ENCODE data around the gene P3H1. TPM values are rescaled to one million over a fixed set of nuclear protein-coding genes. Genes with fewer than 3 reads are reported as not detected.
A peak's percentile ranks its signal among the peaks of the same experiment; 100 is the strongest.

Gene P3H1
- total and polyA plus RNA-seq, 2 donors (not counting 1 experiment from before 2014, with no cell fraction given), result 42.2 to 51.3 TPM

DNA sequence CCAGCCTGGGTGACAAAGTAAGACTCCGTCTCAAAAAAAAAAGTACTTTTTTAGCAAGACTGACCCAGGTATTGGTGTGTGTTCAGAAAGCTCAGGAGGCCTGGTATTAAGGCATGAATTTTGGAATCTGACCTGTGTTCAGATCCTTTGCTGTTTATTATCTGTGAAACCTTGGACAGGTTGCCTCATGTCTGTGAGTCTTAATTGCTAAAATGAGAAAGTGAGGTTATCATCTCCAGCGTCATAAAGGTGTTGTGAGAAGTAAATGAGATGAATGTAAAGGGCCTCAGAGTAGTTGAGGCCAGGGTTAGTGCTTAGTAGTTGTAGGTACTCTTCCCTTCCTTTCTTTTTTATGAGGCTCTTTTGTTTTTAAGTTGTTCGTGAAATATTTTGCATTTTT lies 3.0 kb upstream of the P3H1 start:
- Histone ChIP-seq H4K20me1 (ENCODE audit: control insufficient read depth, insufficient read depth, low read length, poor library complexity, severe bottlenecking) (peaks cover 19% of the 10 kb centered on the region), H3K36me3 (replicated peaks in 1 of 2; ENCODE audit: control extremely low read depth in 1 of 2, control insufficient read depth in 1 of 2, extremely low read depth in 1 of 2, insufficient read depth in 2 of 2, low read length in 1 of 2) (peaks cover 3 to 15% of the 10 kb centered on the region in 2 experiments), H3K9ac (ENCODE audit: low read length) (no peak overlapping the region), H3K4me1 (ENCODE audit: control insufficient read depth in 2 of 2, insufficient read depth in 2 of 2, low read length in 2 of 2) (peaks cover 23 to 25% of the 10 kb centered on the region in 2 donors), H3K4me2 (replicated peaks; ENCODE audit: low read depth, low read length, poor library complexity, severe bottlenecking) (no peak overlapping the region), H2AFZ (ENCODE audit: insufficient read depth, low read depth, low read length, poor library complexity, severe bottlenecking) (no peak overlapping the region), H3K79me2 (ENCODE audit: control insufficient read depth, insufficient read depth, low read length) (peaks cover 70% of the 10 kb centered on the region), H3K27me3 (replicated peaks in 1 of 4; ENCODE audit: control extremely low read depth in 1 of 4, control insufficient read depth in 3 of 4, insufficient read depth in 4 of 4, low read length in 3 of 4) (no peaks in the 10 kb centered on the region), H3K9me3 (ENCODE audit: control extremely low read depth in 1 of 3, control insufficient read depth in 2 of 3, insufficient read depth in 1 of 3, low read length in 2 of 3) (no peaks in the 10 kb centered on the region), H3K27ac (ENCODE audit: low read length in 2 of 2) (no peak overlapping the region), H3K4me3 (ENCODE audit: control extremely low read depth in 1 of 5, extremely low read depth in 1 of 5, insufficient read depth in 1 of 5, low read depth in 2 of 5, low read length in 4 of 5) (no peak overlapping the region)
- Mint-ChIP-seq H3K9me3 (ENCODE audit: insufficient read depth) (no peaks in the 10 kb centered on the region), H3K4me1 (peaks cover 24% of the 10 kb centered on the region), H3K27me3 (no peaks in the 10 kb centered on the region), H3K27ac (no peak overlapping the region), H3K4me3 (peak overlapping the region; percentile 32)
- no peak for DNase-seq
- POLR2A ChIA-PET, result no interaction called here
- no peak for ATAC-seq (ENCODE audit: low read depth)
- intact Hi-C loops (cut with micrococcal nuclease), result loop anchor here (5.0 to 10.0 kb wide), 3 partner anchors 597 to 1262 kb away; partner anchors contain the start of genes ELOVL1, IPO13 and SLC6A9
- CTCF ChIA-PET, result interaction anchor here (3.0 kb wide), 1 partner anchor 9 kb away, joined by 16 read pairs; no protein-coding TSS in a partner anchor
- WGBS (ENCODE audit: insufficient coverage), result 100% methylated on average over 2 of the region's 3 CpGs
- no peak for TF ChIP-seq EZH2 (IDR thresholded peaks at IDR 0.05; ENCODE audit: borderline replicate concordance, insufficient read depth, low read depth, low read length, poor library complexity, severe bottlenecking)
- TF ChIP-seq, protein P1, sequence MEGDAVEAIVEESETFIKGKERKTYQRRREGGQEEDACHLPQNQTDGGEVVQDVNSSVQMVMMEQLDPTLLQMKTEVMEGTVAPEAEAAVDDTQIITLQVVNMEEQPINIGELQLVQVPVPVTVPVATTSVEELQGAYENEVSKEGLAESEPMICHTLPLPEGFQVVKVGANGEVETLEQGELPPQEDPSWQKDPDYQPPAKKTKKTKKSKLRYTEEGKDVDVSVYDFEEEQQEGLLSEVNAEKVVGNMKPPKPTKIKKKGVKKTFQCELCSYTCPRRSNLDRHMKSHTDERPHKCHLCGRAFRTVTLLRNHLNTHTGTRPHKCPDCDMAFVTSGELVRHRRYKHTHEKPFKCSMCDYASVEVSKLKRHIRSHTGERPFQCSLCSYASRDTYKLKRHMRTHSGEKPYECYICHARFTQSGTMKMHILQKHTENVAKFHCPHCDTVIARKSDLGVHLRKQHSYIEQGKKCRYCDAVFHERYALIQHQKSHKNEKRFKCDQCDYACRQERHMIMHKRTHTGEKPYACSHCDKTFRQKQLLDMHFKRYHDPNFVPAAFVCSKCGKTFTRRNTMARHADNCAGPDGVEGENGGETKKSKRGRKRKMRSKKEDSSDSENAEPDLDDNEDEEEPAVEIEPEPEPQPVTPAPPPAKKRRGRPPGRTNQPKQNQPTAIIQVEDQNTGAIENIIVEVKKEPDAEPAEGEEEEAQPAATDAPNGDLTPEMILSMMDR (IDR thresholded peaks at IDR 0.05), result no peak

DNA sequence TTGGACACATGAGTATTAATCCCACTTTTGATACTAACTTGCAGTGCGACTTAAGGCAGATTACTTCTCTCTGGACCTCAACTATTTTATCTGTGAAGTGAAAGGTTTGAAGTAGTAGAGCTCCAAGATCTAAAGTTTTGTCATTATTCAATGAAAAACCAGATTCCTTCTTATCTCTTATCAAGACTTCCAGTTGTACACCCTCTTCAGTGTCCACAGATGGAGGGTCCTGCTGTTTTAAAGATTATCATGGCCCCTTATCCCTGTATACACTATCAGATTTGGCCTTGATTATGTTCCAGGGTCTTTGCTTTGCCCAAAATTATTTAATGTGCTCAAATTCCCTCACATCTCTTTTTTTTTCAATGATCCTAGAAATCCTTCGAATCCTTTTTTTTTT lies 1.3 kb upstream of the P3H1 start:
- POLR2A ChIA-PET, result interaction anchor here (0.9 to 2.0 kb wide), 2 partner anchors 49 to 157 kb away, joined by 3 to 5 read pairs; no protein-coding TSS in a partner anchor
- CTCF ChIA-PET, result interaction anchor here (0.9 to 3.0 kb wide), 5 partner anchors 10 to 306 kb away, joined by 3 to 16 read pairs (median 4); no protein-coding TSS in a partner anchor
- DNase-seq (no peak), ATAC-seq (ENCODE audit: low read depth) (no peak)
- H3K36me3 ChIP-seq (replicated peaks in 1 of 2; ENCODE audit: control extremely low read depth in 1 of 2, control insufficient read depth in 1 of 2, extremely low read depth in 1 of 2, insufficient read depth in 2 of 2, low read length in 1 of 2), result peaks cover 3 to 5% of the 10 kb centered on the region in 2 experiments
- H3K27ac ChIP-seq (ENCODE audit: low read length in 2 of 2), result no peak overlapping the region
- peak overlapping the region in 4 of 5 experiments; percentile 71 to 92 (median 78) for H3K4me3 ChIP-seq (ENCODE audit: control extremely low read depth in 1 of 5, extremely low read depth in 1 of 5, insufficient read depth in 1 of 5, low read depth in 2 of 5, low read length in 4 of 5)
- peak overlapping the region; percentile 92 for H2AFZ ChIP-seq (ENCODE audit: insufficient read depth, low read depth, low read length, poor library complexity, severe bottlenecking)
- H3K27me3 Mint-ChIP-seq, result no peaks in the 10 kb centered on the region
- H3K79me2 ChIP-seq (ENCODE audit: control insufficient read depth, insufficient read depth, low read length), result peaks cover 86% of the 10 kb centered on the region
- H3K27ac Mint-ChIP-seq, result no peak overlapping the region
- intact Hi-C loops (cut with micrococcal nuclease), result loop anchor here (5.0 to 10.0 kb wide), 3 partner anchors 599 to 1264 kb away; partner anchors contain the start of genes ELOVL1, IPO13 and SLC6A9
- WGBS (ENCODE audit: insufficient coverage), result no CpG with 5 or more reads among the region's 2 CpGs
- H4K20me1 ChIP-seq (ENCODE audit: control insufficient read depth, insufficient read depth, low read length, poor library complexity, severe bottlenecking), result peaks cover 9% of the 10 kb centered on the region
- TF ChIP-seq EZH2 (IDR thresholded peaks at IDR 0.05; ENCODE audit: borderline replicate concordance, insufficient read depth, low read depth, low read length, poor library complexity, severe bottlenecking), result no peak
- TF ChIP-seq, protein P1 (IDR thresholded peaks at IDR 0.05), result no peak
- no peaks in the 10 kb centered on the region for H3K9me3 Mint-ChIP-seq (ENCODE audit: insufficient read depth)
- H3K4me1 Mint-ChIP-seq, result peaks cover 24% of the 10 kb centered on the region
- H3K27me3 ChIP-seq (replicated peaks in 1 of 4; ENCODE audit: control extremely low read depth in 1 of 4, control insufficient read depth in 3 of 4, insufficient read depth in 4 of 4, low read length in 3 of 4), result no peaks in the 10 kb centered on the region
- H3K4me1 ChIP-seq (ENCODE audit: control insufficient read depth in 2 of 2, insufficient read depth in 2 of 2, low read length in 2 of 2), result peaks cover 25 to 27% of the 10 kb centered on the region in 2 donors
- H3K4me3 Mint-ChIP-seq, result no peak overlapping the region
- no peaks in the 10 kb centered on the region for H3K9me3 ChIP-seq (ENCODE audit: control extremely low read depth in 1 of 3, control insufficient read depth in 2 of 3, insufficient read depth in 1 of 3, low read length in 2 of 3)
- H3K9ac ChIP-seq (ENCODE audit: low read length), result peak overlapping the region; percentile 80
- peak overlapping the region; percentile 84 for H3K4me2 ChIP-seq (replicated peaks; ENCODE audit: low read depth, low read length, poor library complexity, severe bottlenecking)

Data from B cell (primary cell).